ENCODE measurements around the gene TUT1.
A peak's percentile ranks its signal among the peaks of the same experiment; 100 is the strongest.
"Not testable (repeated sequence)": the region's sequence is repeated elsewhere in the genome, so short reads cannot be mapped to it uniquely, and the experiment has no call there.

Gene TUT1, protein sequence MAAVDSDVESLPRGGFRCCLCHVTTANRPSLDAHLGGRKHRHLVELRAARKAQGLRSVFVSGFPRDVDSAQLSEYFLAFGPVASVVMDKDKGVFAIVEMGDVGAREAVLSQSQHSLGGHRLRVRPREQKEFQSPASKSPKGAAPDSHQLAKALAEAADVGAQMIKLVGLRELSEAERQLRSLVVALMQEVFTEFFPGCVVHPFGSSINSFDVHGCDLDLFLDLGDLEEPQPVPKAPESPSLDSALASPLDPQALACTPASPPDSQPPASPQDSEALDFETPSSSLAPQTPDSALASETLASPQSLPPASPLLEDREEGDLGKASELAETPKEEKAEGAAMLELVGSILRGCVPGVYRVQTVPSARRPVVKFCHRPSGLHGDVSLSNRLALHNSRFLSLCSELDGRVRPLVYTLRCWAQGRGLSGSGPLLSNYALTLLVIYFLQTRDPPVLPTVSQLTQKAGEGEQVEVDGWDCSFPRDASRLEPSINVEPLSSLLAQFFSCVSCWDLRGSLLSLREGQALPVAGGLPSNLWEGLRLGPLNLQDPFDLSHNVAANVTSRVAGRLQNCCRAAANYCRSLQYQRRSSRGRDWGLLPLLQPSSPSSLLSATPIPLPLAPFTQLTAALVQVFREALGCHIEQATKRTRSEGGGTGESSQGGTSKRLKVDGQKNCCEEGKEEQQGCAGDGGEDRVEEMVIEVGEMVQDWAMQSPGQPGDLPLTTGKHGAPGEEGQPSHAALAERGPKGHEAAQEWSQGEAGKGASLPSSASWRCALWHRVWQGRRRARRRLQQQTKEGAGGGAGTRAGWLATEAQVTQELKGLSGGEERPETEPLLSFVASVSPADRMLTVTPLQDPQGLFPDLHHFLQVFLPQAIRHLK

GRCh38 chr11:62591448-62592145 lies at the start of gene TUT1:
Gene TUT1, minus strand, starts transcription at chr11:62591523. Its CDS starts 38 bp downstream, at chr11:62591485.
- DNase-seq = peak; percentile 95 to 96

DNA sequence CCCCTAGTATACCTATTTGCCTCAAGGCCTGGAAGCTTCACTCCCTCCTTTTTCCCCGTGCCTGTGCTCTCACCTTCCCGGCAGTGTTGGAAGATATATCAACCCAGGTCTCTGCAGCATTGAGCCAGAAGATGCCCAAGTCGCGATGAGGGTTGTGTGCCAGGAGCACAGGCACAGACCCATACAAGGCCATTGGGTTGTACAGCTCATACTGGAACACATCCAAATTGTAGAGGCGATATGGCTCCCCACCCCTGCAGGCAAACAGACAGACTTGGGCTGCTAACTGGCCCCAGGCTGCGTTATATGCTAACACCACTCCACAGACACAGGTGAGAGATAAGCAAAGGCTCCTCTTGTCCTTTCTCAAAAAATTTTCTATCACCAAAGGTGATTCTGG lies 41.2 kb upstream of the TUT1 start:
- DNase-seq = no peak

DNA sequence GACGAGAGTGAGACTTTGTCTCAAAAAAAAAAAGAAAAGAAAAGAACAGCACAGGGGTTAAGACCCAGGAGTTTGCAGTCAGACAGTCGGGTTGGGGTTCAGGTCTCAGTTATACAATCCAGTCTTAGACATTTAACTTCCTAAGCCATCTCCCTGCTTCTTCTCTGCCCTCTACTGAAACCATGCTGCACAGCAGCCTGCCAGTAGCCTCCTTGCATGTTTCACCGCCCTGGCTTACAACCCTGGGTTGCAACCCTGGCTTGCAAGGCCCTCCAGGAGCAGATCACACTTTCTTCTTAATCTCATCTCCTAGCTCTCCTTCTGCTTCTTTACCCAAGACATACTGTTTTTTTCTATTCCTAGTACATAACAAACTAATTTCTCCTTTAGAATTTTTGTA lies 36.4 kb upstream of the TUT1 start:
- no peak for DNase-seq

- DNase-seq = no peak
Observed at GRCh38 chr11:62622476-62623089, 31.3 kb upstream of the TUT1 start.

- peak; percentile 96 to 97 for DNase-seq
Observed at GRCh38 chr11:62621567-62622470, 30.5 kb upstream of the TUT1 start, which contains the start of gene B3GAT3. Gene B3GAT3, minus strand, starts transcription at chr11:62621986. Its CDS starts 39 bp downstream, at chr11:62621947.

GRCh38 chr11:62621027-62621566 lies 29.8 kb upstream of the TUT1 start:
- no peak for DNase-seq

- DNase-seq = not testable (repeated sequence)
Observed at GRCh38 chr11:62616957-62617356, 25.6 kb upstream of the TUT1 start.

GRCh38 chr11:62615521-62615920 lies 24.2 kb upstream of the TUT1 start:
- no peak for DNase-seq

DNA sequence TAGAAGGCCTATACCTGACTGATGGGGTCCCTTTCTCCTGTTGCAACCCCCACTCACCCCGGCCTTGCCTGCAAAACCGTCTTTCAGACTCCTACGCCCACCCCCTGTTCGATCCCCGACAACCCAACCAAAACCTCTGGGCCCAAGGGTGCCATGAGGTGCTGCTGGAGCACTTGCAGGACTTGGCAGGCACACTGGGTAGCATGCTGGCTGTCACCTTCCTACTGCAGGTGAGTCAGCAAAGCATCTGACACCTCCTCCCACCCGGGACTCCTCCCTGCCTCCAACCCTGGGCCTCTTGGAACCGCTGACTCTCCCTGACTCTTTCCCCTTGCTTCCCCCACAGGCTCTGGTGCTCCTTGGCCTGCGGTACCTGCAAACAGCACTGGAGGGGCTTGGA lies 23.0 kb upstream of the TUT1 start:
- peak; percentile 64 to 68 for DNase-seq

GRCh38 chr11:62613291-62613778 lies 22.0 kb upstream of the TUT1 start:
- DNase-seq = no peak

- peak; percentile 90 to 93 for DNase-seq
Observed at GRCh38 chr11:62612366-62613290, 21.3 kb upstream of the TUT1 start, which contains the start of the genes EML3 and ROM1. Gene EML3, minus strand, starts transcription at chr11:62612775. Its CDS starts 318 bp downstream, at chr11:62612457. Gene ROM1, plus strand, starts transcription at chr11:62613257. Its CDS starts 25 bp downstream, at chr11:62613282.

DNA sequence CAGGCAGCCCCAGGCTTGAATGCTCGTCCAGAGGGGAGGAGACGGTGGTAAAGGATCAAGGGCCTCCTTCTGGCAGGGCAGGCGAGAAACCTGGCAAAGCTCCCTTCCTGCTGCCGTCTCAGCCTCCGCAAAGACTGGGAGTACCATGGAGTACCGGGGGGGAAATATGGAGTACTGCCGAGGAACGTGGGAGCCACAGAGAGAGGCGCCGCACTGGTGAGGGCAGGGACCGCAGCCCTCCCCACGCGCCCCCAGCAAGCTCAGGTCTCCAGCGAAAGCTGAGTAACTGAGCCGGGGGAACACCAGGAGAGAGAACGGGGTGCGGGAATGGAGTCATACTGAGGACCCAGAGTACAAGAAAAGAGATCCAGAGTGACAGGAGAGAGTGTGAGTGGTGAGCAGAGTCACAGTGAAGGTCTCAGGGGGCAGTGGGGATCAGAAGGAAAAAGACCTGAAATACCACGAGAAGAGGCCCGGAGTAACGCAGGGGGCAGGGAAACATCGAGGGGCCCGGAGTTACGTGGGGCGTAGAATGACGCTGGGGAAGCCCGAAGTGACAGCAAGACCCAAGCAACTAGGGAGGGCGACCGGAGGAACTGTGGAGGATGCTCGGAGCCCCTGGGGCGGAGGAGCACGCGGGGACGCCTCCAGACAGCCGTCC lies 20.5 kb upstream of the TUT1 start:
- DNase-seq = peak; percentile 57 to 65

DNA sequence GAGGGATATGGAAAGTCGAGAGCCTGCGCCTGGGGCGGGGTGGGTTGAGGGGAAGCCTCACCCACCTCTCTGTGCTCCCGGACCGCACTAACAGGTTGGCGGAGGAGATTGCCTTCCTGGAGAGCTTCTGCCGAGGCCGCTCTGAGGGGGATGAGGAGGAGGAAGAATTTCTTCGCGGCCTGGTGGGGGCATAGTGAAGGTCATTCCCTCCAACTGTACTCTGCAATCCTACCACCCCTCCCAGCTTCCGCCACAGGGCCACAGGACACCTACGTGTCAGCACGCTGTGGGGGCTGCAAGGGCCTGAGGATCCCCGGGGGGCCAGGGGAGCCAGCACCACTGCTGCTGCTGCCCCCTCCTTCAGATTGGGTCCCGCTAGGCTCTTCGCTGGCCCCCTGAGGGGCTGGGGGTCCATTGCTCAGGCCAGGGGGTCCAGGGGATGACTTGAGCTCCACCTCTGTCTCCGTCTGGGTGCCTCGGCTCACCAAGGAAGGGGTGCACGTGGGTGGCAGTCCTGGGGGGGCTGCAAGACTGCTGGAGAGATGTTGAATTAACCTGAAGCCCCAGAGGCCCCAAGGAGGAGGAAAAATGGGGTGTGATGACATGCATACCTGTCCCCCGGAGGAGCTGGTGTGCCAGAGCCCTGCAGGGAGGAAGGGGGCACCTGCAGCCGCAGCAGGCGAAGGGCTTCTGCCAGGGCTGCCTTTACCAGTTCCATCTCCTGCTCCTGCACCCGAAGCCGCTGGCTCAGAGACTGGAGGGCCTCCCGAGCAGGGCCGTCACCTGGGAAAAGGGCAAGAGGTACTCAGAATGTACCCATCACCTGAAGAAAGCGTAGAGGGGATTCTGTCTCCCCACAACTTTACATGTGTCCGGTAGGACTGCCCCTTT lies 19.7 kb upstream of the TUT1 start:
- DNase-seq = no peak

GRCh38 chr11:62610403-62610802 lies 19.1 kb upstream of the TUT1 start:
- no peak for DNase-seq

GRCh38 chr11:62608776-62609175 lies 17.5 kb upstream of the TUT1 start:
- no peak for DNase-seq

DNA sequence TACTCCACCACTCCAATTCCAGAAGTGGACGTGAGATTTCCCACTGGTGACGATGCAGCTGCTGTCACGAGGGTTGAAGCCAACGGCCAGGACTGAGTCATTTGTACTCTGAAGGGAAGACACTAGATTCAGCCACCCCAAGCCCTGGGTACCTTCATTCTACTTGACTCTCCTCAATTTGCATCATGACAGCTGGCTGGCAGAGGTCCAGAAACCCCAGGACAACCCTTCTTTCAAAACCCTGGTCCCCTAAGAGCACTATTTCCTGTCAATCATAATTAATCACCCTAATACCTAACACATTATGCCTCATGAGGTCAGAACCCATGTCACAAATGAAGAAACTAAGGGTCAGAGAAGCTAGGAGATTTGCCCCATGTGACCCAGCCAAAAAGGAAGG lies 16.4 kb upstream of the TUT1 start:
- no peak for DNase-seq

DNA sequence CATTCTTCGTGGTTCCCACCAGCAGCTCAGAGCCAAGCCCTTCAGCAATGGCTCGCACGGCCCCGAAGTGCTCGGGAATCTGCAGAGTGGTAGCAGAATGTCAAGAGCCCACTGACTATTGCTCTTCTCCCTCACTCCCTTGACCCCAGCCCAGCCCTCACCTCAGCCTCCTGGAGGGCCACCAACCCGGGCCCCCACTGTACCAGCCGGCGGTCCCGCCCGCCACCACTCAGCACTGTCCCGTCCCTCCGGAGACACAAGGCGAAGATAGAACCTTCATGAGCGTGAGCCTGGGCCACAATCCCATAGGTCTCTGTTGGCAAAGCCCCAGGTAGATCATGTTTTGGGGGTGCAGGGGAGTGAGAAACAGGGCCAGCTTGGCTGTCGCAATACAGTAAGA lies 14.6 kb upstream of the TUT1 start:
- DNase-seq = no peak

DNA sequence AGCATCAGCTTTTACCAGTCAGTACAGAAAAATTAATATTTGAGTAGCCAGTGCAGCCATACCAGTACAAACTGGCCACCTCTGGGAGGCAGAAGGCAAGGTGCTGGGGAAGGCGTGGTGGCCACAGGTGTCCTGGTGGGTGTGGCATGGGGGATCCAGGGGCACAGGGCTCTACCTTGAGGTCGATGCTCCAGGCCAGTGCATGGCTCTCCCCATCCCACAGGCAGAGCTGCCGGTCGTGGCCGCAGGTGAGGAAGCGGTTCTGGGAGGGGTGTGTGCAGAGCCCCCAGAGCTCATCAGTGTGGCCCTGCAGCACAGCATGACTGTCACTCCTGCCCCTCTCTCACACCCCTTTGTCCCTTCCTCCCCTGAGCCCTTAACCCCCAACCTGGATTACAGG lies 14.1 kb upstream of the TUT1 start:
- no peak for DNase-seq

Data from activated CD4-positive, alpha-beta T cell treated with anti-CD3 and anti-CD28 coated beads, Interleukin-2, amount 50 U/mL, for 48 hours (primary cell).